CD4-positive, alpha-beta T cell treated with Interleukin-17A for 4 hours (primary cell): Measurements from ENCODE around the gene ABCD3.
A peak's percentile ranks its signal among the peaks of the same experiment; 100 is the strongest.
"Not testable (repeated sequence)": the region's sequence is repeated elsewhere in the genome, so short reads cannot be mapped to it uniquely, and the experiment has no call there.

Experiments used
- DNase-seq: peaks from one replicate; pipeline ENCODE4 v3.0.0-alpha.2; 2020; ENCODE audit warnings: mixed read lengths

Gene ABCD3

DNA sequence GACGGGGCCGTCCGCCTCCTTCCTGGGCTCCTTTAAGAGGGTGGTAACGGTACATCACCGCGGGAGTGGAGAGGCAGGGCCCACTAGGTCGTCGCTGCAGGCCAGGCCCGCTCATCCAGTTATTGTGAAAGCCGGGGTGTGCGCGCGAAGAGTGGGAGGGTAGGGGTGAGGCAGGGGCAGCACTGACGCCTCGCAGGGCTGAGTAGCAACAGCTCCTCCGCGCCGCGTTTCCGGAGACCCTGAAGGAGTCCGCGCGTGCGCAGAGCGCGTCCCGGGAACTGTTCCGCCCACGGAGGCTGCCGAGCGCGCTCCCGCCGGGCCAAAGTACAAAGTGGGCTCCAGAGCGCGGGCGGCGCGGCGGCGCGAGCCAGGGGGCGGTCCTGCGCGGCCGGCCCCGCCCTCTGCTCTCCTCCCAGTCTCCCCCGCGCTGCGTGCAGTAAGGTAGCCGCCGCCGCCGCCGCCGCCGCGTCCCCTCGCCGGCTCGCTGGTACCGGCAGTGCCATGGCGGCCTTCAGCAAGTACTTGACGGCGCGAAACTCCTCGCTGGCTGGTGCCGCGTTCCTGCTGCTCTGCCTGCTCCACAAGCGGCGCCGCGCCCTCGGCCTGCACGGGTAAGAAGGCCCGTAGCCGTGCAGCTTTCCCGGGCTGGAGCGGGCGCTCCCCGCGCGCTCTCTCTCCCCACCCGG, at the start of gene ABCD3:
ABCD3 (plus strand) TSS at position 412 of the 686 bp plus-strand sequence; CDS start at position 502, 90 bp downstream.
- peak; percentile 98 for DNase-seq

DNA sequence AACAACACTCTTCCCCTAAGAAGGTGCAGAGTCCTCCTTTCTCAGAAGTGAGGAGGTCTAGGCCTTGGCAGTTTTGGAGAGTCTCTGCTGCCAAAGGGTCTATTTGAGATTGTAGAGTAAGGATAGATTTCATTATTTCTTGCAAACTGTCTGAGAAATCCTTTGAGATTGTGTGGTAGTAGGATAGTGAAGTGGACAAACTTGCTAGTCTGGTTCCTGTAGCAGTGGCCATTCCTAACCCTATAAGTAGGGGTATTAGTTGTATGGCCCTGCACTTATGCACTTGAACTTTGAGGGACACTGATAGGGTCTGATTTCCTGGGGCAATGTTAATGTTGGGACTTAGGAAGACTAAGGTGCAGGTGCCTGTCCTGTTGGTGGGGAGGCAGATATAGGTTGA, 45.4 kb upstream of the ABCD3 start:
- not testable (repeated sequence) for DNase-seq

DNA sequence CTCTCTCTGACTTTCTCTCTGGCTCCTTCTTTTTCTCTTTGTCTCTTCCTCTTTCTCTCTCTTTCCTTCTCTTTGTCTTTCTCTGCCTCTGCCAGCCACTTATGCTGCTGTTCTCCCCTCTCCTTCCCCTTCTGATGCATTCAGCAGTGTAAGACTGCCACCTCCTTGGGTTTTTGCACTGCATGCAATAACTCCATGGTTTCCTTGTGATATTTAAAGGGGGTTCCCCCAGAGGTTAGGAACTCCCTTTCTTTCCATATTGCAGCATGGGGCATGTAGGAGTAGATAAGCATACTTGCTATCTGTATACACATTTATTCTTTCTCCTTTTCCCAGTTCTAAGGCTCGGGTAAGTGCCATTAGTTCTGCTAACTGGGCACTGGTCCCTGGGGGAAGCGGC, 44.9 kb upstream of the ABCD3 start:
- not testable (repeated sequence) for DNase-seq

DNA sequence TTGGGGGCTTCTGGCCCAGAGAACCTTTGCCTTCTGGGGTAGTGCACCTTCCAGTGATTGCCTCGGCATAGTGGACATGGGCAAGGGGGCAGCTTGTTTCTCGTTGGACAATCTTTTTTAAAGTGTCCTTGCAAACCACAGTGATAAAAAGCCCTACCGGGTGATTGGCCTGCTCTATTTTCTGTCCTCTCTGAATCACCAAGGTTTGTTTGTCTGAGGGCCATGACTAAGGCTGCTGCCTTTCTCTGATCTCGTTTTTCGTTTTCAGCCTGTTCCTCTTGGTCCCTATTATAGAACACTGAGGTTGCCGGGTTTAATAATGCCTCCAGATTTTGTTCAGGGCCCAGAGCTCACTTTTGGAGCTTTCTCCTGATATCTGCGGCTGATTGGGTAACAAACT, 42.5 kb upstream of the ABCD3 start:
- DNase-seq, result not testable (repeated sequence)

- DNase-seq, result not testable (repeated sequence)
Observed at GRCh38 chr1:94378493-94378892, 39.7 kb upstream of the ABCD3 start.

- no peak for DNase-seq
Observed at GRCh38 chr1:94379615-94380014, 38.6 kb upstream of the ABCD3 start.

DNA sequence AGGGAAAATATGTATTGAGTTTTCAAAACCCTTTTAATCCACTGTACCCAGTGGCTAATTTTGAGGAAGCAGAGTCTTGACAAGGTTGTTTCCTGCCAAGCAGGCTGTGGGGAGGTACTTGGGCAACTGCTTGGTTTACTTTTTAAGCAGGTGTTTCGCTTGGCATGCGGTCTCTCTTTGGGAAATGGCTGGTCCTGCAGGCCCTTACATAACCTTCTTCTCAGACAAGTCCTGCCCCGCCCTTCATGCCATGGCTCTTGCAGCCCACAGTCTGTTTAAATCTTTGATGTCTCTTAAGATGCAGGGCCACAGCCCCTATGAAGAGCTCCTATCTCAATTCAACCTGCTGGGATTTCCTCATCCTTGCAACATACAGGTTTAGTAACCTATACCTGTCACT, 36.0 kb upstream of the ABCD3 start:
- no peak for DNase-seq

GRCh38 chr1:94383966-94384408, 34.2 kb upstream of the ABCD3 start:
- no peak for DNase-seq

DNA sequence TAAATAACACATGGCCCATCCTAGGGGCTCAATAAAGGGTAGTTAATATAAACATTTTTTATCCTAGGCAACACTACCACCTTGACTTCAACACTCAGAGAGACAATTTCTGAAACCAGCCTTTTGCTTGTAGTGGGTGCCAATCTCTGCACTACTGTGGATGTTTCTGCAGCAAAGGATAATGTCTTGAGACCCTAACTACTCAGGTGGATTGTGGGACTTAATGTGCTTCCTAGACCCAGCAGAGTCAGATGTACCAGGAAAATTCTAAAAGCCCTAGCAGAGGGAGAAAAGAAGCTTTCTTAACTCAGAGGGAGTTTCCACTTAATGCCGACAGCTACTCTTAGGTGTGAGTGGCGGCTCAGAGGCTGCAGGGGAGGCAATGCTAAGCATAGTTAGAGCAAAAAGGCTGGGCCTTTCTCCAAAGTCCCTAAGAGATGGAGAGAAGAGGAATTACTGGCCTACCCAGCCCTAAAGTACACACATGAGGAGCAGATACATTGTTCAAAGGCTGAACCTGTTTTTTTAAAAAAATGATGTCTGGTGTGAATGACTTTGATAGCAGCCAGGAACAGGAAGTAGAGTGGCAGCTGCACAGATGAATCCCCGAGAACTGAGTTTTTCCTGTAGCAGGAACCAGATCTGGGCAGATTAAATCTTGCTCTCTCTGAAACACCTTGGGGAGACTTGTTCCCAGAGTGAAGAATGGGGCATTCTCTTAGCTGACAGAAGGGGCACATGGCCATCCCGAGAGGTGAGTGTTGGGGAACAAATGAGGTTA, 33.5 kb upstream of the ABCD3 start:
- peak; percentile 37 for DNase-seq

DNA sequence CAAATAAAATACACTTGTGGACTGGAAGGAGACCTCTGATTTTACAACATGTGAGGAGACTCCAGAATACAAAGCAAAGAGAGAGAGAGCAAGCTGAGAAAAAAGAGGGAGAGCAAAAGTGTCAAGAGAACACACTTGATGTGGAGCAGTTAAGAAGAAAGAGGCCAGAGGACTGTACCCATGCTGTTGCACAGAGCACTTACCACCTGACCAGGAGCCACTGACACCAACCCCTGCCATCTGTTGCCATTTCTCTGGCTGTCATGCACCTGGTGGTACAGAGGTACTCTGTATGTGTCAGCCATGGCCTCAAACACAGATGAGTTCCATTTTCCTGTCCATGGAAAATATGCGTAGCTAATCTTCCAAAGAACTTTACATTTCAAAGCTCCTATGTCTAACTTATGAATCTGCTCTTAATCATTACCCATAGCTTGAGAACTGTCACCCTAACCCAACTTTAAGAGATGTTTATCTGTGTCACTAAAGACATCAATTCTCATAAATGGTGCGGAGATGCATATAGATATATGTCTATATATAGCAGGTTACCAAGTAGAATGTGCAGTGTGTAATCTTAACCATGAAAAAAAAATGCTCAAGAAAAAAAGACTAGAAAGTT, 32.8 kb upstream of the ABCD3 start:
- DNase-seq, result no peak

DNA sequence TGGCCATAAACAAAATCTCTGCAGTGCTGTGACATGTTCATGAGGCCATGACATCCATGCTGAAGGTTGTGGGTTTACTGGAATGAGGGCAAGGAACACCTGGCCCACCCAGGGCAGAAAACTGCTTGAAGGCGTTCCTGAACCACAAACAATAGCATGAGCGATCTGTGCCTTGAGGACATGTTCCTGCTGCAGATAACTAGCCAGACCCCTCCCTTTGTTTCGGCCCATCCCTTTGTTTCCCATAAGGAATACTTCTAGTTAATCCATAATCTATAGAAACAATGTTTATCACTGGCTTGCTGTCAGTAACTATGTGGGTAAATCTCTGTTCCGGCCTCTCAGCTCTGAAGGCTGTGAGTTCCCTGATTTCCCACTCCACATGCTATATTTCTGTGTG, 28.9 kb upstream of the ABCD3 start:
- DNase-seq, result no peak

DNA sequence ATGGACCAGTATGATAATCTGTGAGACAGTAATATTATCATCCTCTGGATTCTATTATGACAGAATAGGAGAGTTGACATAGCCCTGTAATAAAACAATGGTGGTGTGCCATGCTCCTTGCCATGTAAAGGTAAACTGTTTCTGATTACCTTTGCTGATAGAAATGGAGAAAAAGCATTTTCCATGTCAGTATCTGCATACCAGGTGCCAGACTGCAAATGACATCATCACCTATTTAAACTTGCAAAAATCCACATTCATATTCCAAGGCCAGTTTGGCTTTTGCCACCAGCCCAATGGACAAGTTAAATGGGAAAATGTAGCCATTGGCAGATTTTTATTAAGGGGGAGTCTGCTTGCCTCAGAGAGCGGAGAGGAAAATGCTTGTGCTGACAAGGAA, 23.9 kb upstream of the ABCD3 start:
- no peak for DNase-seq

GRCh38 chr1:94395231-94395630, 23.0 kb upstream of the ABCD3 start:
- no peak for DNase-seq

GRCh38 chr1:94395748-94396309, 22.4 kb upstream of the ABCD3 start:
- DNase-seq, result no peak

DNA sequence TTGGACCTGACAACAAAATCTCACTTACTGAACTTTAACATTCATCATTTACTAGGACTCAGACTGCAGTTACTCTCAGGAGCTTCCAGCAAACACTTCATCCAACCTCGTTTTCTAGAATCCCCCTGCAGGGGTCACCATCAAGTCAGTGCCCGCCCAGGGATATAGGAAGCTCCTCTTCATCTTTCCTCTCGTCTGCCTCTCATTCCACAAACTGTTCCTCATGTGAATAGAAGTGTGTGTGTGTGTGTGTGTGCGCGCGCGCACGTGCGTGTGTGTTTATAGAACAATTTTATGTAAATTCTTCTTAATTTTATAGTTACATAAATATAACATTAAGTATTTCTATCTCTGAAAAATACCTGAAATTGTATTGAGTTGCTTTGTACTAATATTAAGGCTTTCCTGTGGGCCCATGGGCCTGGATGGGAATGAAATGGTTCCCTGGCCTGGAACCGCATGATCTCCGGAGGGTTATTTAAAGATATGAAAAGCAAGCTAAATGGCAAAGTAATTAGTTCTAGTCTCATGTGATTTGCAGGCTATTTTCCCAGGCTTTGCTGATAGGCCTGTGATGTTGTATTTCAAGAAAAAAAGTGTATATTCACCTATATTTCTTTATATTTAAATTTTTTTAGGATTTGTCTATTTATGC, 21.7 kb upstream of the ABCD3 start:
- no peak for DNase-seq

DNA sequence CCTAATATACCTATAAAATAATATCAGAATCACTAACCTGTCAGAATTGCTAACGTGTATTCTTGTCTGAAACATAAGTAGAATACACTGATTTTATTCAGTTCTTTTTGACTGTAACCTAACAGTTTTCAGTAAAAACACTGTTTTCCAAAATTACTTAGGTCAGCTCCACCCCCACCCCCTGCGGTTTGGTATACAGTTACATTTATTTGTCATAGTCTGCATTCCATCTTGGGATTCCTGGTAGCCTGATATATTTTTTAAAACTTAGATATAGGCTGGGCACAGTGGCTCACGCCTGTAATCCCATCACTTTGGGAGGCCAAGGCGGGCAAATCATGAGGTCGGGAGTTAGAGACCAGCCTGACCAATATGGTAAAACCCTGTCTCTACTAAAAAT, 19.8 kb upstream of the ABCD3 start:
- DNase-seq, result no peak

DNA sequence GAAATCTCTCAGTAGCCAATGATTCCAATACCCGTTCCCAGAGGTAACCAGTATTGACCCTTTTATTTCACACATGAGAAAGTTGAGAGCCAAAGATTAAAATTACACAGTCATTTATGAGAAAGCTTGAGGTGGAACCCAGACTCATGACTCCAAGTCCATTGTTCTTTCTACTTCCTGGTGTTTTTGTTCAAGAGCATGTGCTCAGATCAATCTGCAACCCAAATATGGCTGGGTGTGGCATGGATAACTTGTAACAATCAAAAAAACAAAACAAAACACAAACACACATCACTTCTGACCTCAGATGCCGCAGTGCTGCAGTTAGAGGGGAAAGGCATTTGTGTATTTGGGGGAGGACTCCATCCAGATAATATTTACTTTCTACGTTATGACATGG, 18.7 kb upstream of the ABCD3 start:
- DNase-seq, result no peak

GRCh38 chr1:94401206-94401605, 17.0 kb upstream of the ABCD3 start:
- DNase-seq, result no peak

DNA sequence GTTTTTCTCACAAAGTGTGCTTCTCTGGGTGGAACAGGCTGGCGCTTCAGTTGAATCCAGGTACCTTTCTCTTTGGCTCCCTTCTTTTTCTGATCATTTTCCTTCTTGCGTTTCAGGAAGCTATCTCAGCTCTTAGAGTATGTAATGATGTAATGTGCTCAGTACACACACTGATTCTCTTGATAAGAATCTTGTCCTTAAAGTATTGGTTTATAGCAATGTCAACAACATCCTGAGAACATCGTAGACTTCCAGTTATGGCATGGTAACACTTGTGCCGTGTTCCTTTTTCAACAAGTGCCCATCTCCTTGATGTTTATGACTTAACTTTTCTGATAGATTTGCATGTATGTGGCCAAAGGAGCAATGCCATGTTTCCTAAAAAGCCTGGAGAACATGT, 11.7 kb upstream of the ABCD3 start:
- DNase-seq, result no peak

- DNase-seq, result no peak
Observed at GRCh38 chr1:94408104-94408830, 9.9 kb upstream of the ABCD3 start.

DNA sequence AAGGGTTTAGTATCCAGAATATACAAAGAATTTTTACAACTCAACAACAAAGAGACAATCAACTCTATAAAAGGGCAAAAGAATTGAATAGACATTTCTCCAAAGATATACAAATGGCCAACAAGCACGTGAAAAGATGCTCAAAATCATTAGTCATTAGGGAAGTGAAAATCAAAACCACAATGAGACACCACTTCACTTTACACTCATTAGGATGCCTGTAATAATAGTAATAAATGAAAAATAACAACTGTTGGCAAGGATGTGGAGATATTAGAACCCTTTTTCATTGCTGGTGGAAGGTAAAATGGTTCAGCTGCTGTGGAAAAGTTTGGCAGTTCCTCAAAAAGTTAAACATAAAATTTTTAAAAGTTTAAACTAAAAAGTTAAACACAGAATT, 7.0 kb upstream of the ABCD3 start:
- DNase-seq, result no peak

DNA sequence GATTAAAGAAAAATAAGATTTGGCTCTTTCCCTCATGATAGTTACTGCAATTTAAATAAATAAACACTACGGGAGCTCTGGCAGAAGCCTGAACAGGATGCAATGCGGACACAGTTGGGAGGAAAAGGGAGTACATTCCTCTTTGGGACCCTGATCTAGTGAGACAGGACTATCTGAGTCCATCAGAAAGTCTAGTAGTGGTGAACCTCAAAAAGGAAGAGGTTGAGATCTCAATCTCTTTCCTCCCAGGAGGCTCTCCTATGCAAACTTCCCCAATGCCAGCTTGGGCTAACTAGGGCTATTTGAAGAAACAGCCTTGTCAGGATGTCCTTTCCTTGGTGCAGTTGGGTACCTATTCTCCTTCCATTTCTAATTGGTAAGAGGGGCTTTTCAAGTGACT, 4.9 kb upstream of the ABCD3 start:
- DNase-seq, result no peak
